ENCODE data around the gene PLA2R1. TPM values are rescaled to one million over a fixed set of nuclear protein-coding genes. Genes with fewer than 3 reads are reported as not detected.
"Not testable (repeated sequence)": the region's sequence is repeated elsewhere in the genome, so short reads cannot be mapped to it uniquely, and the experiment has no call there.

The PLA2R1 gene
- total RNA-seq, 2 donors from 2014 or later = 3.2 to 6.7 TPM

DNA sequence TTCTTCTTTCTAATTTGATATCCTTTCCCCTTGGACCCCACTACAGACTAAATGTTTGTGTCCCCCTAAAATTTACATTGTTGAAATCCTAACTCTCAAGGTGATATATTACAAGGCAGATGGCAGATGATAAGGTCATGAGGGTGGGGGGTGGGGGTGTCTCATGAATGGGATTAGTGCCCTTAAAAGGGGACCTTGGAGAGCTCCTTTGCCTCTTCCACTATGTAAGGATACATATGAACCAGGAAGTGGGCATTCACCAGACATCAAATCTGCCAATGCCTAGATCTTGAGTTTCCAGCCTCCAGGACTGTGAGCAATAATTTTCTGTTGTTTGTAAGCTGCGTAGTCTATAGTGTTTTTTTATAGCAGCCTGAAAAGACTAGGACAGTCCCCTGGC is 89.1 kb downstream of the PLA2R1 start:
- Histone ChIP-seq H3K4me3 (no peak overlapping the region), H3K9ac (ENCODE audit: low read depth in 2 of 2, low read length in 2 of 2) (no peak overlapping the region), H3K9me3 (no peaks in the 10 kb centered on the region), H3K27ac (no peak overlapping the region), H3K27me3 (no peaks in the 10 kb centered on the region), H3K4me1 (no peaks in the 10 kb centered on the region), H3K36me3 (no peaks in the 10 kb centered on the region)
- TF ChIP-seq, protein P1, sequence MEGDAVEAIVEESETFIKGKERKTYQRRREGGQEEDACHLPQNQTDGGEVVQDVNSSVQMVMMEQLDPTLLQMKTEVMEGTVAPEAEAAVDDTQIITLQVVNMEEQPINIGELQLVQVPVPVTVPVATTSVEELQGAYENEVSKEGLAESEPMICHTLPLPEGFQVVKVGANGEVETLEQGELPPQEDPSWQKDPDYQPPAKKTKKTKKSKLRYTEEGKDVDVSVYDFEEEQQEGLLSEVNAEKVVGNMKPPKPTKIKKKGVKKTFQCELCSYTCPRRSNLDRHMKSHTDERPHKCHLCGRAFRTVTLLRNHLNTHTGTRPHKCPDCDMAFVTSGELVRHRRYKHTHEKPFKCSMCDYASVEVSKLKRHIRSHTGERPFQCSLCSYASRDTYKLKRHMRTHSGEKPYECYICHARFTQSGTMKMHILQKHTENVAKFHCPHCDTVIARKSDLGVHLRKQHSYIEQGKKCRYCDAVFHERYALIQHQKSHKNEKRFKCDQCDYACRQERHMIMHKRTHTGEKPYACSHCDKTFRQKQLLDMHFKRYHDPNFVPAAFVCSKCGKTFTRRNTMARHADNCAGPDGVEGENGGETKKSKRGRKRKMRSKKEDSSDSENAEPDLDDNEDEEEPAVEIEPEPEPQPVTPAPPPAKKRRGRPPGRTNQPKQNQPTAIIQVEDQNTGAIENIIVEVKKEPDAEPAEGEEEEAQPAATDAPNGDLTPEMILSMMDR (IDR thresholded peaks at IDR 0.05) = no peak
- no peak for DNase-seq
- intact Hi-C loops (cut with DNase I) = no loop called here

- intact Hi-C loops (cut with DNase I) = no loop called here
- no peak overlapping the region for H3K4me3 ChIP-seq
- no peak overlapping the region for H3K27ac ChIP-seq
- no peaks in the 10 kb centered on the region for H3K4me1 ChIP-seq
- H3K9ac ChIP-seq (ENCODE audit: low read depth in 2 of 2, low read length in 2 of 2) = no peak overlapping the region
- no peaks in the 10 kb centered on the region for H3K27me3 ChIP-seq
- no peak for DNase-seq
- TF ChIP-seq, protein P1 (IDR thresholded peaks at IDR 0.05) = no peak
- H3K9me3 ChIP-seq = no peaks in the 10 kb centered on the region
- no peaks in the 10 kb centered on the region for H3K36me3 ChIP-seq
Observed at GRCh38 chr2:159971365-159972152, 90.9 kb downstream of the PLA2R1 start.

DNA sequence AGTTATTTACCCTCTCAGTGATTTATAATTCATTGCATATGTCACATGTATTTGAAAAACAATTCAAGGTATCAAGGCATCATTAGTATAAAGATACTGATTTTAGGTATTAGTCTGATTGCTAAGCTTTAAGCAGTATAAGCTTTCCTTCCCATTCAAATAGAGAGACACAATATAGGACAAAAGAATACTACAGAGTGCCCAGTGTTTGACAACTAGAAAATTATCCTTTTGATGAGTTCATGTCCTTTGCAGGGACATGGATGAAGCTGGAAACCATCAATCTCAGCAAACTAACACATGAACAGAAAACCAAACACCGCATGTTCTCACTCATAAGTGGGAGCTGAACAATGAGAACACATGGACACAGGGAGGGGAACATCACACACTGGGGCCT is 91.9 kb downstream of the PLA2R1 start:
- H3K27ac ChIP-seq; H3K27me3 ChIP-seq; H3K4me1 ChIP-seq; intact Hi-C loops (cut with DNase I); H3K4me3 ChIP-seq; H3K36me3 ChIP-seq; H3K9me3 ChIP-seq; DNase-seq; H3K9ac ChIP-seq (ENCODE audit: low read depth in 2 of 2, low read length in 2 of 2): not testable (repeated sequence)

DNA sequence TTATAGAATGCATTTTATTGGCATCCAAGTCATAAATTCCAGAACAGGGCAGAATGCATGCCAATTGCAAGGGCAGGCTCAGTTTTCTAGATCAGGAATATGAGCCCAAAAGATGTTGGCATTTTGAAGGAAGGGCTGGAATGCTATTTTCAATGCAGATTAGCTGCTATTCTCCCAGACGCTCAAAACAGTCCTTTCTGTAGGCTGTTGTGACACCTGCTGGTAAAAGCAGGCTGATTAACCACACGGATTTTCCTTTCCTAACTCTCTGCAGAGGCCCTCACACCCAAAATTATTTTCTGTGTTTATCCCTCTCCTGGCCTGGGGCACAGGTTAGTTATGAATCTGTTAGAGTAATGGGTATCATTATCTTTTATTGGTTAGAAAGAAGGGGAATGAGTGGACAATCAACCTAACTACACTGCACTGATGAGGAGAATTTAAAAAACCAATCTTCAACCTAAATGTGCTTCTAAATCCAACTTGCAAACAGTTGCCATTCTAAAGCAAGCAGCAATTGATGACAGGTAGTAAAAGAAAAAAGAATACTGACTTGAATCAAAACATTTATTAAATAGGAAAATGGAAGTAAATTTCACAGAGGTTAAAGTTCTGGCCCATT is 94.0 kb downstream of the PLA2R1 start:
- Histone ChIP-seq H3K4me3 (no peak overlapping the region), H3K27ac (no peak overlapping the region), H3K36me3 (no peaks in the 10 kb centered on the region), H3K9ac (ENCODE audit: low read depth in 2 of 2, low read length in 2 of 2) (no peak overlapping the region), H3K9me3 (no peaks in the 10 kb centered on the region), H3K4me1 (no peaks in the 10 kb centered on the region), H3K27me3 (no peaks in the 10 kb centered on the region)
- TF ChIP-seq, protein P1 (IDR thresholded peaks at IDR 0.05) = no peak
- peak; percentile 25 for DNase-seq
- intact Hi-C loops (cut with DNase I) = no loop called here

GRCh38 chr2:159963700-159964099 is 98.7 kb downstream of the PLA2R1 start:
- Histone ChIP-seq H3K9me3 (no peaks in the 10 kb centered on the region), H3K4me3 (no peak overlapping the region), H3K9ac (ENCODE audit: low read depth in 2 of 2, low read length in 2 of 2) (no peak overlapping the region), H3K36me3 (no peaks in the 10 kb centered on the region), H3K27ac (no peak overlapping the region), H3K4me1 (no peaks in the 10 kb centered on the region), H3K27me3 (no peaks in the 10 kb centered on the region)
- no peak for DNase-seq
- intact Hi-C loops (cut with DNase I) = no loop called here
- TF ChIP-seq, protein P1 (IDR thresholded peaks at IDR 0.05) = no peak

GRCh38 chr2:159962513-159962912 is 99.9 kb downstream of the PLA2R1 start:
- H3K36me3 ChIP-seq; H3K27me3 ChIP-seq; H3K27ac ChIP-seq; H3K4me3 ChIP-seq; intact Hi-C loops (cut with DNase I); H3K4me1 ChIP-seq; H3K9ac ChIP-seq (ENCODE audit: low read depth in 2 of 2, low read length in 2 of 2); H3K9me3 ChIP-seq; DNase-seq: not testable (repeated sequence)

Data from colonic mucosa (tissue), 4 donors.